Measurements from ENCODE around the gene COL4A2.

Gene COL4A2

DNA sequence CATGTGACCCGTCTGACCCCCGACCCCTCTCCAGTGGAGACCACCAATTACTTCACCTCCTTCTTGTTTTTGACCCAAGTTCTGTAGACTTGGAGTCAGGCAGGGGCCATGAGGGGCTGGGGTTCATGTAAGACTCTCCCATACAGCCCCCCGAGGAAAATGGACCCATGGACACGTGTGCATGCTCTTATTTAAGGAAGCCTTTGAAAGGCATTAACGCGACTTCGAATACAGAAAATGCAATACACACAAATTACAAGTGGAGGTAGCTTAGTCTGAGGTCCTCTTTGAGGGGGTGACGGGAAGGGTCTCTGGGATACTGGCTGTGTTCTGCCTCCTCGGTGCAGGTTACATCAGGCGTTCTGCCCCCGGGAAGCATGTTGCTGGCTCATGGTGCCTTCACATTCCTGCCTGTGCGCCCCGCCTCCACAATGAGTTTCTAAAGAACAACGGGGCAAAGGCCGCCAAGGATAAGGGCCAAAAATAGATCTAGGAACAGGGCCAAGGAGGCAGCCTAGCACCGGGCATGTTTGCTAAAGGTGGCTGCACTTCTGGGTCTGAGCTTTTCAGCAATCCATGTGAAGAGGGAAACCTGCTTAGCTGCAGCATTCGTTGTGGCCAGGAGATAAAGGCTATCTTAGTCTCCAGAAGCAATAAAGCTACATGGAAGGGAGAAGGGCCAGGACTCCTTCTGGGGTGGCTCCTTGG, 199.9 kb downstream of the COL4A2 start:
- H3K4me3 ChIP-seq (ENCODE audit: low read depth, low read length): no peak overlapping the region
- ChIA-PET POLR2A (no interaction called here), CTCF (interaction anchor here (1.2 kb wide), 1 partner anchor 10 kb away, joined by 3 read pairs; no protein-coding TSS in a partner anchor)
- TF ChIP-seq, protein P1, sequence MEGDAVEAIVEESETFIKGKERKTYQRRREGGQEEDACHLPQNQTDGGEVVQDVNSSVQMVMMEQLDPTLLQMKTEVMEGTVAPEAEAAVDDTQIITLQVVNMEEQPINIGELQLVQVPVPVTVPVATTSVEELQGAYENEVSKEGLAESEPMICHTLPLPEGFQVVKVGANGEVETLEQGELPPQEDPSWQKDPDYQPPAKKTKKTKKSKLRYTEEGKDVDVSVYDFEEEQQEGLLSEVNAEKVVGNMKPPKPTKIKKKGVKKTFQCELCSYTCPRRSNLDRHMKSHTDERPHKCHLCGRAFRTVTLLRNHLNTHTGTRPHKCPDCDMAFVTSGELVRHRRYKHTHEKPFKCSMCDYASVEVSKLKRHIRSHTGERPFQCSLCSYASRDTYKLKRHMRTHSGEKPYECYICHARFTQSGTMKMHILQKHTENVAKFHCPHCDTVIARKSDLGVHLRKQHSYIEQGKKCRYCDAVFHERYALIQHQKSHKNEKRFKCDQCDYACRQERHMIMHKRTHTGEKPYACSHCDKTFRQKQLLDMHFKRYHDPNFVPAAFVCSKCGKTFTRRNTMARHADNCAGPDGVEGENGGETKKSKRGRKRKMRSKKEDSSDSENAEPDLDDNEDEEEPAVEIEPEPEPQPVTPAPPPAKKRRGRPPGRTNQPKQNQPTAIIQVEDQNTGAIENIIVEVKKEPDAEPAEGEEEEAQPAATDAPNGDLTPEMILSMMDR (IDR thresholded peaks at IDR 0.05; ENCODE audit: insufficient read depth, low read length, missing control alignments): no peak
- DNase-seq (ENCODE audit: low read depth, low spot score): no peak

DNA sequence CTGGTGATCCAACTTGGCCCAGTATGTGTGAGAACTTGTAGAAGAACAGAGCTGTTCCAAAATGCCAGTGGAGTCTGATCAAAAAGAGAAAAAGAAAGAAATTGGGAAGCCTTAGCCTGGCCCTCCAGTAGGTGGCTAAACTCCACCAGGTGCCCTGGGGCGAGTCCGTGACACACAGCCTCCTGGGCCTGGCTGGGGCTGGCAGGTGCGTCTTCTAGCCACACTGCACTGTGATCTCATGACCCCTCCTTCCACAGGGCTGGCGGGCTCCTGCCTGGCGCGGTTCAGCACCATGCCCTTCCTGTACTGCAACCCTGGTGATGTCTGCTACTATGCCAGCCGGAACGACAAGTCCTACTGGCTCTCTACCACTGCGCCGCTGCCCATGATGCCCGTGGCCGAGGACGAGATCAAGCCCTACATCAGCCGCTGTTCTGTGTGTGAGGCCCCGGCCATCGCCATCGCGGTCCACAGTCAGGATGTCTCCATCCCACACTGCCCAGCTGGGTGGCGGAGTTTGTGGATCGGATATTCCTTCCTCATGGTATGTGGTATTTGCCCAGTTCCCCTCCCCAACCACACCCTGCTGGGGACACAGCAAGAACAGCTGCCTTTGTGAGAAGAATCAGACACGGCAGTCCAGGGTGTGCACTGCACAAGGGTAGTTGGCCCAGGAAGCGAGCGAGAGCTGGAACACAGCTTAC, 200.7 kb downstream of the COL4A2 start:
- no peak for DNase-seq (ENCODE audit: low read depth, low spot score)
- H3K4me3 ChIP-seq (ENCODE audit: low read depth, low read length): no peak overlapping the region
- TF ChIP-seq, protein P1 (IDR thresholded peaks at IDR 0.05; ENCODE audit: insufficient read depth, low read length, missing control alignments): no peak
- ChIA-PET CTCF (interaction anchor here (1.2 kb wide), 1 partner anchor 10 kb away, joined by 3 read pairs; no protein-coding TSS in a partner anchor), POLR2A (no interaction called here)

DNA sequence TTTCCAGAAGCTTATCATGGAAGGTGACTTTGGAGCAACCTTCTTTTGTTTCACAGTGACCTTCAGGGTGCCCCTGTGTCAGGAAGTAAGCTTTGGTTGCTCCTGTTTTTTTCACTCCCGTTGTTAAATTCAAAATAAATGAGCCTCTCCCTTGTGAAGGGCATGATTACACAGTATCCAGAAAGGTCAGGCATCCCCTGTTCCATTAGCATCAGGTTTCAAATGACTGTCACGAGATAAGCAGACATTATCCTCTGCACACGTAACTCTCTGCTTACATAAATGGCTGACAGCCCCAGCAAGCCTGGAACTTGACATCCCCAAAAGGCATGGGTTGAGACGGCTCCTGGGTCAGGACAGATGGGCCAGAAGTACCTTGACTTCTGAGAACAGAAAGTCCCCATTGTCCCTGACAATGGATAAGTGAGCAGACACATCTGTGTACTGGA, 202.4 kb downstream of the COL4A2 start:
- POLR2A ChIA-PET: no interaction called here

GRCh38 chr13:110509971-110510786, 203.1 kb downstream of the COL4A2 start:
- CTCF ChIA-PET: no interaction called here
- POLR2A ChIA-PET: no interaction called here
- DNase-seq (ENCODE audit: low read depth, low spot score): no peak
- TF ChIP-seq, protein P1 (IDR thresholded peaks at IDR 0.05; ENCODE audit: insufficient read depth, low read length, missing control alignments): no peak
- H3K4me3 ChIP-seq (ENCODE audit: low read depth, low read length): no peak overlapping the region

More for the DNA sequence above, 202.4 kb downstream of the COL4A2 start:
- CTCF ChIA-PET: no interaction called here
- TF ChIP-seq, protein P1 (IDR thresholded peaks at IDR 0.05; ENCODE audit: insufficient read depth, low read length, missing control alignments): no peak
- no peak overlapping the region for H3K4me3 ChIP-seq (ENCODE audit: low read depth, low read length)
- no peak for DNase-seq (ENCODE audit: low read depth, low spot score)

- ChIA-PET POLR2A (no interaction called here), CTCF (no interaction called here)
- no peak for DNase-seq (ENCODE audit: low read depth, low spot score)
- no peak overlapping the region for H3K4me3 ChIP-seq (ENCODE audit: low read depth, low read length)
- TF ChIP-seq, protein P1 (IDR thresholded peaks at IDR 0.05; ENCODE audit: insufficient read depth, low read length, missing control alignments): no peak
Measured at GRCh38 chr13:110511509-110512181, 204.6 kb downstream of the COL4A2 start.

Measured in AG04449 (cell line).